ENCODE results near the gene CCDC69. TPM values are rescaled to one million over a fixed set of nuclear protein-coding genes. Genes with fewer than 3 reads are reported as not detected.

The CCDC69 gene, protein sequence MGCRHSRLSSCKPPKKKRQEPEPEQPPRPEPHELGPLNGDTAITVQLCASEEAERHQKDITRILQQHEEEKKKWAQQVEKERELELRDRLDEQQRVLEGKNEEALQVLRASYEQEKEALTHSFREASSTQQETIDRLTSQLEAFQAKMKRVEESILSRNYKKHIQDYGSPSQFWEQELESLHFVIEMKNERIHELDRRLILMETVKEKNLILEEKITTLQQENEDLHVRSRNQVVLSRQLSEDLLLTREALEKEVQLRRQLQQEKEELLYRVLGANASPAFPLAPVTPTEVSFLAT
- total RNA-seq = 10 to 100 TPM; 11.8 to 30.9 (median 22.9) TPM
- long read RNA-seq, partial matches to known transcripts = 1 of 4 reads
- long read RNA-seq, other reads (novel, unspliced or antisense) = 2 of 4 reads

DNA sequence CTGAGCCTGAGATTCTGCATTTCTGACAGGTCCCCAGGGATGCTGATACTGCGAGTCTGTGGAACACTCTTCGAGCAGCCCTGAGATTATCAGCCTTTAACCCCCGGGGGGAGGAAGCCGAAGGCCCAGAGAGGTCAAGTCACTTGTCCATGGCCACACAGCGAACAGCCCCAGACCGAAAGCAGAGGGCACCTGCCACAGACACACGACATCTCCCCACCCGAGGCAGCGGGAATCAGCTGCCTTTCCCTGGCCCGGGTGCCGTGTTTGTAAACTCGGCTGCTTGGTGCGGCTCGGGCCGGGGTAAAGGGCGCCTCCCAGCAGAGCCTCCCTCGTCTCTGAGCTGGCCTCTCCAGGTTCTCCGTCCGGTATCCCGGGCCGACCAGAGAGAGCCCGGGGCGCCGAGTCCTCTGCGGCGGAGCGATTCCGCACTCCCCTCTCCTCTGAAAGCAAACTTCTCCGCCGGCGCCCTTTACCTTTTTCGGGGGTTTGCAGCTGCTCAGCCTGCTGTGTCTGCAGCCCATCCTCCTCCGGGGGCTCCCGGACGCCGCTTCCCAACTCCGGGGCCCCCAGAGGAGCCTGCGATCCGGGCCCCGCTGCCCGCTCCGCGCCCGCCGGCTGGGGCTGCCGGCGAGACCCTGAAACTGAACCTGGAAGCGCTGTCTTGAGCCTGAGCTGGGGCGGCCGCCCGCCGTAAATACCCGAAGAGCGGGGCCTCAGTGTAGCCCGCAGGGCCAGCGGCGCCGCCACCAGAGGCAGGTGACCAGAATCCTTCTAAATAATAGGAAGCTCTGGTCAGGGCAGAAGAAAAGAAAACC lies at the start of gene CCDC69:
Gene CCDC69, minus strand, starts transcription at position 646 of the 818 bp plus-strand sequence. Its CDS starts 122 bp downstream, at position 524.
- H3K27ac ChIP-seq = peak within 1 kb of the TSS; percentile 70 to 92 (median 83)
- no peaks in the 10 kb centered on the region for H3K36me3 ChIP-seq
- peak; percentile 78 for TF ChIP-seq POLR2A (IDR thresholded peaks at IDR 0.05)
- TF ChIP-seq, protein P1, sequence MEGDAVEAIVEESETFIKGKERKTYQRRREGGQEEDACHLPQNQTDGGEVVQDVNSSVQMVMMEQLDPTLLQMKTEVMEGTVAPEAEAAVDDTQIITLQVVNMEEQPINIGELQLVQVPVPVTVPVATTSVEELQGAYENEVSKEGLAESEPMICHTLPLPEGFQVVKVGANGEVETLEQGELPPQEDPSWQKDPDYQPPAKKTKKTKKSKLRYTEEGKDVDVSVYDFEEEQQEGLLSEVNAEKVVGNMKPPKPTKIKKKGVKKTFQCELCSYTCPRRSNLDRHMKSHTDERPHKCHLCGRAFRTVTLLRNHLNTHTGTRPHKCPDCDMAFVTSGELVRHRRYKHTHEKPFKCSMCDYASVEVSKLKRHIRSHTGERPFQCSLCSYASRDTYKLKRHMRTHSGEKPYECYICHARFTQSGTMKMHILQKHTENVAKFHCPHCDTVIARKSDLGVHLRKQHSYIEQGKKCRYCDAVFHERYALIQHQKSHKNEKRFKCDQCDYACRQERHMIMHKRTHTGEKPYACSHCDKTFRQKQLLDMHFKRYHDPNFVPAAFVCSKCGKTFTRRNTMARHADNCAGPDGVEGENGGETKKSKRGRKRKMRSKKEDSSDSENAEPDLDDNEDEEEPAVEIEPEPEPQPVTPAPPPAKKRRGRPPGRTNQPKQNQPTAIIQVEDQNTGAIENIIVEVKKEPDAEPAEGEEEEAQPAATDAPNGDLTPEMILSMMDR (IDR thresholded peaks at IDR 0.05) = peak in 3 of 4 donors; percentile 6 to 36 (median 25)
- peak within 1 kb of the TSS; percentile 77 to 91 (median 82) for H3K4me3 ChIP-seq
- H3K4me1 ChIP-seq = peaks cover 0 to 20% (median 3%) of the 10 kb centered on the region in 4 donors
- DNase-seq (peak; percentile 86 to 90 (median 87)), ATAC-seq (peak; percentile 91 to 96 (median 94))
- H3K9me3 ChIP-seq = no peaks in the 10 kb centered on the region
- 0% methylated on average over 26 of the region's 58 CpGs for WGBS (ENCODE audit: insufficient coverage, low coverage, low lambda C conversion rate, missing lambda C conversion rate)
- intact Hi-C loops (cut with DNase I) = no loop called here
- no peaks in the 10 kb centered on the region for H3K27me3 ChIP-seq

DNA sequence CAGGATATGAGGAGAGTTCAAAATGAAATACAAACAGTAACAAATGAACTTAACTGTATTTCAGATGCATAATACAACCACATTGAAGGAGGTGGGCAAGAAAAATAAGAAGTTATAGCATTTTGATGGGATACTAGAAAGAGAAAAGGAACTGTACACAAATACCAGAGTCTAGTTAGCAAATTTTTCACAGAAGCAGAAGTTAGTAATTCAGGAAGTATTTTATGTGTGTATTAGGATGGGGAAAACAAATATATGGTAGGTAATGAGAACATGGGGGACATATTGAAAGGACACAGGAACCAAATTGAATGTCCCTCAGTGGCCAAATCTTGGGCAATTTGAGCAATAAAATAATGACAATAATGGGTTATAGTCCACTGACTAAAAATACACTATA lies 47.4 kb upstream of the CCDC69 start:
- no peaks in the 10 kb centered on the region for H3K4me1 ChIP-seq
- ATAC-seq = no peak
- no peaks in the 10 kb centered on the region for H3K9me3 ChIP-seq
- H3K36me3 ChIP-seq = peaks cover 0 to 20% (median 3%) of the 10 kb centered on the region in 4 donors
- H3K27ac ChIP-seq = no peak overlapping the region
- TF ChIP-seq, protein P1 (IDR thresholded peaks at IDR 0.05) = no peak
- TF ChIP-seq POLR2A (IDR thresholded peaks at IDR 0.05) = no peak
- intact Hi-C loops (cut with DNase I) = no loop called here
- no peaks in the 10 kb centered on the region for H3K27me3 ChIP-seq
- DNase-seq = no peak
- H3K4me3 ChIP-seq = no peak overlapping the region

DNA sequence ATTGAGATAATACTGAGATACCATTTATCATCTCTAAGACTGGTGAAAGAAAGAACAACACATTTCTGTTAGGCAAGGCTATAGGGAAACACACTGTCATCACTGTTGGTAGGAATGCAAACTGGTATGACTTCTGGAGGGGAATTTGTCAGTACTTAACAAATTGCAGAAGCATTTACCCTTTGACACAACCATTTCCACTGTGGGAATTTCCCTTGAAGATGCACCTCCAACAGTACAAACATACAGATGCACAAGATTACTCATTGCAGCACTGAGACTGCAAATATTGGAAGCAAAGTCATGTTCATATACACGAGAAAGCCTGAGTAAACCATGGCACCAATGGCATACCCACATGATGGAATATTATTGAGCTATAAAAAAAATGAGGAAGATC lies 46.7 kb upstream of the CCDC69 start:
- intact Hi-C loops (cut with DNase I) = no loop called here
- ATAC-seq = peak in 1 of 4 donors; percentile 87
- no peaks in the 10 kb centered on the region for H3K9me3 ChIP-seq
- H3K4me3 ChIP-seq = no peak overlapping the region
- peaks cover 0 to 20% (median 3%) of the 10 kb centered on the region in 4 donors for H3K36me3 ChIP-seq
- DNase-seq = no peak
- WGBS (ENCODE audit: insufficient coverage, low coverage, low lambda C conversion rate, missing lambda C conversion rate) = 47% methylated on average over 1 of the region's 1 CpG
- H3K27ac ChIP-seq = no peak overlapping the region
- H3K27me3 ChIP-seq = no peaks in the 10 kb centered on the region
- TF ChIP-seq, protein P1 (IDR thresholded peaks at IDR 0.05) = no peak
- no peak for TF ChIP-seq POLR2A (IDR thresholded peaks at IDR 0.05)
- no peaks in the 10 kb centered on the region for H3K4me1 ChIP-seq

DNA sequence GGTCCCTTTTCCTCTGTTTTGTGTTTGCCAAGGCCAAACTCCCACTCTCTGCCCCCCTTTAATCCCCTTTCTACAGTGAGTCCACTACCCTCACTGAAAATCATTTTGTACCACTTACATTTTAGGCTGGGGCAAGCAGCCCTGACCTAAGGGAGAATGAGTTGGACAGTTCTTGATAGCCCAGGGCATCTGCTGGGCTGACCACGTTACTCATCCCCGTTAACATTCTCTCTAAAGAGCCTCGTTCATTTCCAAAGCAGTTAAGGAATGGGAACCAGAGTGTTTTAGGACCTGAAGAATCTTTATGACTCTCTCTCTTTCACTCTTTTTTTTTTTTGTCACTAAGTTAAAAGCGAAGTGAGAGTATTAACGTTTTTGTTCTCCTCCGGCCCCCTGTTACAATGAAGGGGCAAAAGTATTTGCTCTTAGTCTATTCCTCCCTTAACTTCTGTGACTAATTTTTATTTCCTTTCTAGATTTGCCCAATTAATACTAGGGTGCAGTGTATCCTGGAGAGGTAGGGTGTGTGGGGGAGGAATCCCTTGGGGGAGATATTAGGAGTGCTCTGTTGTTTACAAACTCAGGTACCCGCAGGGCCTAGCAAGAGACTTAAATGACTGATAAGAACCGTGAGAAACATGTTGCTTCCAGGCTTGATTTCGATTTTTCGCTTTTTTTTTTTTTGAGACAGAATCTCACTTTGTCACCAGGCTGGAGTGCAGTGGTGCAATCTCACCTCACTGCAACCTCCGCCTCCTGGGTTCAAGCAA lies 43.8 kb upstream of the CCDC69 start:
- Histone ChIP-seq H3K36me3 (peaks cover 0 to 20% (median 3%) of the 10 kb centered on the region in 4 donors), H3K9me3 (no peaks in the 10 kb centered on the region), H3K27ac (no peak overlapping the region), H3K27me3 (no peaks in the 10 kb centered on the region), H3K4me1 (no peaks in the 10 kb centered on the region), H3K4me3 (no peak overlapping the region)
- WGBS (ENCODE audit: insufficient coverage, low coverage, low lambda C conversion rate, missing lambda C conversion rate) = 94% methylated on average over 10 of the region's 11 CpGs
- ATAC-seq (no peak), DNase-seq (no peak)
- TF ChIP-seq, protein P1 (IDR thresholded peaks at IDR 0.05) = no peak
- TF ChIP-seq POLR2A (IDR thresholded peaks at IDR 0.05) = no peak
- intact Hi-C loops (cut with DNase I) = no loop called here
